HepG2 (cell line): Measurements from ENCODE around the gene GJD4. TPM values are rescaled to one million over a fixed set of nuclear protein-coding genes. Genes with fewer than 3 reads are reported as not detected.

Source experiments
- CTCF ChIP-seq: sonication (generic); formaldehyde crosslinking; IDR thresholded peaks from 2 replicates; pipeline ENCODE4 v1.5.0; 2020; ENCODE audit warnings: mild to moderate bottlenecking, missing genetic modification reagents, moderate library complexity
- ELF1 ChIP-seq: sonication (generic); formaldehyde crosslinking; IDR thresholded peaks from 2 replicates; pipeline ENCODE4 v1.4.0; 2020; ENCODE audit warnings: missing genetic modification reagents
- ELF3 ChIP-seq: IDR thresholded peaks from 2 replicates; pipeline ENCODE4 v1.6.1; 2016; ENCODE audit warnings: missing genetic modification reagents, missing compliant biosample characterization
- GRHL1 ChIP-seq: sonication (generic); formaldehyde crosslinking; conservative IDR thresholded peaks from 2 replicates; pipeline ENCODE4 v1.8.0; 2022; ENCODE audit warnings: missing genetic modification reagents
- NR3C1 ChIP-seq: sonication (generic); formaldehyde crosslinking; IDR thresholded peaks from 2 replicates; pipeline ENCODE4 v1.4.0; 2020; ENCODE audit warnings: missing genetic modification reagents
- RFXAP ChIP-seq: sonication (generic); formaldehyde crosslinking; IDR thresholded peaks from 2 replicates; pipeline ENCODE4 v1.4.0; 2020; ENCODE audit warnings: missing genetic modification reagents, borderline replicate concordance
- RXRA ChIP-seq: sonication (generic); formaldehyde crosslinking; IDR thresholded peaks from 2 replicates; pipeline ENCODE4 v1.5.1; 2020; ENCODE audit warnings: missing genetic modification reagents
- SOX6 ChIP-seq, 2 experiments: fragments of 450-650 bp in 1 of 2; sonication (generic) in 1 of 2; formaldehyde crosslinking in 1 of 2; IDR thresholded peaks; 2 replicates each; pipeline versions ENCODE4 v1.4.0 to v1.6.1; 2017 to 2020; ENCODE audit warnings: antibody characterized with exemption in 1 of 2, mild to moderate bottlenecking in 1 of 2, missing genetic modification reagents in 1 of 2
- ZFP36L2 ChIP-seq: sonication (generic); formaldehyde crosslinking; IDR thresholded peaks from 2 replicates; pipeline ENCODE4 v1.4.0; 2020; ENCODE audit warnings: missing genetic modification reagents
- ZNF263 ChIP-seq: sonication (generic); formaldehyde crosslinking; IDR thresholded peaks from 2 replicates; pipeline ENCODE4 v1.4.0; 2020; ENCODE audit warnings: missing genetic modification reagents
- ZNF33B ChIP-seq: sonication (generic); formaldehyde crosslinking; IDR thresholded peaks from 2 replicates; pipeline ENCODE4 v1.5.1; 2020; ENCODE audit warnings: mild to moderate bottlenecking, missing genetic modification reagents
- polyA plus RNA-seq, 8 experiments: library from polyadenylated mRNA; depleted of rRNA in 3 of 8; stranded (reverse) in 7 of 8; unstranded in 1 of 8; fragments of >200 nt; fragmentation: Illumina TruSeq in 4 of 8; extraction: Trizol in 4 of 8; gene quantifications; 2 replicates each; pipeline versions ENCODE4 v1.2.1 to v1.2.3, GENCODE V29; 2011 to 2016; ENCODE audit warnings: low read depth in 4 of 8, missing spikeins in 1 of 8, mixed read lengths in 1 of 8; ENCODE audit not compliant: insufficient read depth in 1 of 8
- total RNA-seq, 5 experiments: library from RNA; depleted of rRNA; stranded (reverse); fragments of >200 nt; fragmentation: Illumina TruSeq; extraction: Trizol; gene quantifications; 2 replicates each; pipeline ENCODE4 v1.2.3, GENCODE V29; 2016; ENCODE audit warnings: low read depth in 1 of 5
- TF ChIP-seq, protein P1 (sequence below): IDR thresholded peaks from 2 replicates; pipeline ENCODE4 v1.6.1; 2016; ENCODE audit warnings: missing compliant biosample characterization, missing genetic modification reagents, borderline replicate concordance

The GJD4 gene
- total and polyA plus RNA-seq, 2 of the 13 experiments (the other 11 are each of a cell fraction or from before 2014, with no cell fraction given): not detected

GRCh38 chr10:35635576-35635975 lies 30.4 kb downstream of the GJD4 start (continued):
- TF ChIP-seq CTCF (CRISPR knock-in tag) (peak; percentile 88), GRHL1 (CRISPR knock-in tag) (no peak), ELF3 (peak; percentile 97), ZNF263 (CRISPR knock-in tag) (no peak), RFXAP (no peak), ZFP36L2 (no peak), SOX6 (IDR thresholded peaks at IDR 0.05) (no peak), SOX6 (CRISPR knock-in tag; IDR thresholded peaks at IDR 0.05) (no peak), RXRA (CRISPR knock-in tag) (no peak), NR3C1 (CRISPR knock-in tag) (no peak), ZNF33B (CRISPR knock-in tag) (no peak), ELF1 (CRISPR knock-in tag) (peak; percentile 84)
- TF ChIP-seq, protein P1, sequence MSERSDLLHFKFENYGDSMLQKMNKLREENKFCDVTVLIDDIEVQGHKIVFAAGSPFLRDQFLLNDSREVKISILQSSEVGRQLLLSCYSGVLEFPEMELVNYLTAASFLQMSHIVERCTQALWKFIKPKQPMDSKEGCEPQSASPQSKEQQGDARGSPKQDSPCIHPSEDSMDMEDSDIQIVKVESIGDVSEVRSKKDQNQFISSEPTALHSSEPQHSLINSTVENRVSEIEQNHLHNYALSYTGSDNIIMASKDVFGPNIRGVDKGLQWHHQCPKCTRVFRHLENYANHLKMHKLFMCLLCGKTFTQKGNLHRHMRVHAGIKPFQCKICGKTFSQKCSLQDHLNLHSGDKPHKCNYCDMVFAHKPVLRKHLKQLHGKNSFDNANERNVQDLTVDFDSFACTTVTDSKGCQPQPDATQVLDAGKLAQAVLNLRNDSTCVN (CRISPR knock-in tag): no peak
